ENCODE results near the gene TSPAN9. TPM values are rescaled to one million over a fixed set of nuclear protein-coding genes. Genes with fewer than 3 reads are reported as not detected.

TSPAN9 gene
- total and polyA plus RNA-seq, 10 of the 15 experiments (the other 5 are each of a cell fraction or from before 2014, with no cell fraction given): 0.03 to 1.0 (median 0.12) TPM; not detected in 5

DNA sequence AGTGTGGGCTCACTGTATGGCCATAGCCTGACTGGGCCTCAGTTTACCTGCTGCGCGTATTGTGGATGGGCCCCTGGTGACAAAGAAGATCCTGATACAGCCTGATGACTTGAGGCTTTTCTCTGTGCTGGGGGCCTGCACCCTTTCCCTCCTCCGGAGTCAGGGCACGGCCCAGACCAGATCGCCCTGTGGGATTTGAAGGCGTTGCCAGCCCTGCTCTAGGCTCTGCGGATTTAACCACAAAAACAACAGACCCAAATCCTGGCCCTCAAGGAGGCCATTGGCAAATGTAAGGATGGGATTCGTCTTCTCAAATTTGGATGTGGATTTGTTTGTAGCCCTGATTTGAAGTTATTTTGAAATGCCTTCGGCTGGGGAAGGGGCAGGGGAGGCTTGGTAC lies 195.8 kb downstream of the TSPAN9 start (continued):
- TF ChIP-seq, protein P1, sequence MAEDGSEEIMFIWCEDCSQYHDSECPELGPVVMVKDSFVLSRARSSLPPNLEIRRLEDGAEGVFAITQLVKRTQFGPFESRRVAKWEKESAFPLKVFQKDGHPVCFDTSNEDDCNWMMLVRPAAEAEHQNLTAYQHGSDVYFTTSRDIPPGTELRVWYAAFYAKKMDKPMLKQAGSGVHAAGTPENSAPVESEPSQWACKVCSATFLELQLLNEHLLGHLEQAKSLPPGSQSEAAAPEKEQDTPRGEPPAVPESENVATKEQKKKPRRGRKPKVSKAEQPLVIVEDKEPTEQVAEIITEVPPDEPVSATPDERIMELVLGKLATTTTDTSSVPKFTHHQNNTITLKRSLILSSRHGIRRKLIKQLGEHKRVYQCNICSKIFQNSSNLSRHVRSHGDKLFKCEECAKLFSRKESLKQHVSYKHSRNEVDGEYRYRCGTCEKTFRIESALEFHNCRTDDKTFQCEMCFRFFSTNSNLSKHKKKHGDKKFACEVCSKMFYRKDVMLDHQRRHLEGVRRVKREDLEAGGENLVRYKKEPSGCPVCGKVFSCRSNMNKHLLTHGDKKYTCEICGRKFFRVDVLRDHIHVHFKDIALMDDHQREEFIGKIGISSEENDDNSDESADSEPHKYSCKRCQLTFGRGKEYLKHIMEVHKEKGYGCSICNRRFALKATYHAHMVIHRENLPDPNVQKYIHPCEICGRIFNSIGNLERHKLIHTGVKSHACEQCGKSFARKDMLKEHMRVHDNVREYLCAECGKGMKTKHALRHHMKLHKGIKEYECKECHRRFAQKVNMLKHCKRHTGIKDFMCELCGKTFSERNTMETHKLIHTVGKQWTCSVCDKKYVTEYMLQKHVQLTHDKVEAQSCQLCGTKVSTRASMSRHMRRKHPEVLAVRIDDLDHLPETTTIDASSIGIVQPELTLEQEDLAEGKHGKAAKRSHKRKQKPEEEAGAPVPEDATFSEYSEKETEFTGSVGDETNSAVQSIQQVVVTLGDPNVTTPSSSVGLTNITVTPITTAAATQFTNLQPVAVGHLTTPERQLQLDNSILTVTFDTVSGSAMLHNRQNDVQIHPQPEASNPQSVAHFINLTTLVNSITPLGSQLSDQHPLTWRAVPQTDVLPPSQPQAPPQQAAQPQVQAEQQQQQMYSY (CRISPR knock-in tag; IDR thresholded peaks at IDR 0.05): no peak
- TF ChIP-seq SREBF1 (IDR thresholded peaks at IDR 0.05; ENCODE audit: low read length) (no peak), MEF2A (IDR thresholded peaks at IDR 0.05; ENCODE audit: insufficient read depth, low read depth, low read length) (no peak), FOS (IDR thresholded peaks at IDR 0.05; ENCODE audit: borderline replicate concordance, extremely low read depth, insufficient read length) (no peak), ZNF274 (IDR thresholded peaks at IDR 0.05; ENCODE audit: insufficient read depth, insufficient read length) (no peak), PAX5 (IDR thresholded peaks at IDR 0.05; ENCODE audit: borderline replicate concordance, low read depth, low read length) (no peak)

DNA sequence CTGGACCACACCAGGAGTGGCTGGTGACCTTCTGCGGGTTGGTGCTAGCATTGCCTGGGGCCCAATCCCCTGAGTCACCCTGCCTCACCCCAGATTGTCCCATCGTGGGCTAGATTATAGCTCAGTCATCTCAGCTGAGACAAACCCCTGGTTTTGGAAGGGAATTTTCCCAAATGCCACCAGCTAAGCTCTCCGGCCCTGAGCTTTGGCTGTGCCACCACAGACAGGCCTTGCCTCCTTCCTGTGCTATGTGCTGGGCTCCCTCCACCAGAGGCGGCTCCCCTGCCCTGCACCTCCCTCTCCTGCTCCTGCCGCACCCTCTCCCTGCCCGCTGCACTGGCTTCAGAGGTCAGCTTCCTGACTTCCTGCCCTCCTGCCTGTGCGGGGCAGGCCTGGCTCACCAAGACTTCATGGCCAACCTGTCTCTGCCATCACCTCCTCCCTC lies 196.3 kb downstream of the TSPAN9 start:
- H3K4me3 ChIP-seq: no peak overlapping the region
- H4K20me1 ChIP-seq (ENCODE audit: control insufficient read depth, insufficient read depth): no peaks in the 10 kb centered on the region
- in situ Hi-C loops (cut with MboI): loop anchor here (5.0 kb wide), 2 partner anchors 141 to 196 kb away; partner anchors contain the start of gene TSPAN9
- POLR2A ChIA-PET: no interaction called here
- no peak overlapping the region for H3K4me2 ChIP-seq (ENCODE audit: control insufficient read depth, insufficient read depth)
- SMC1A ChIA-PET (ENCODE audit: uncharacterized antibody, unreplicated experiment): interaction anchor here (2.0 kb wide), 1 partner anchor 67 kb away, joined by 5 read pairs; no protein-coding TSS in a partner anchor
- RAD21 ChIA-PET (ENCODE audit: unreplicated experiment): interaction anchor here (1.7 kb wide), 1 partner anchor 27 kb away, joined by 4 read pairs; no protein-coding TSS in a partner anchor
- H3K9me3 ChIP-seq (replicated peaks; ENCODE audit: control insufficient read depth, insufficient read depth, low read length): no peaks in the 10 kb centered on the region
- H3K36me3 ChIP-seq (ENCODE audit: control insufficient read depth in 2 of 2, insufficient read depth in 2 of 2, low read length in 1 of 2): no peaks in the 10 kb centered on the region
- H3K4me1 ChIP-seq (ENCODE audit: control insufficient read depth, insufficient read depth, low read length): no peaks in the 10 kb centered on the region
- CTCF ChIA-PET: interaction anchor here (1.3 to 2.5 kb wide), 3 partner anchors 14 to 138 kb away, joined by 3 to 7 read pairs (median 4); no protein-coding TSS in a partner anchor
- H2AFZ ChIP-seq (ENCODE audit: control insufficient read depth, low read depth, low read length): no peak overlapping the region
- H3K27ac ChIP-seq (ENCODE audit: control insufficient read depth, insufficient read depth): no peak overlapping the region
- no peaks in the 10 kb centered on the region; a peak in 2 of 4 replicates for H3K27me3 ChIP-seq (replicated peaks in 1 of 2; ENCODE audit: control insufficient read depth in 2 of 2, insufficient read depth in 2 of 2, low read length in 1 of 2)
- FAIRE-seq (no peak), ATAC-seq (no peak), DNase-seq (ENCODE audit: low read depth, low spot score) (no peak)
- intact Hi-C loops (cut with micrococcal nuclease; ENCODE audit: unreplicated experiment): no loop called here
- 44% methylated on average over 7 of the region's 7 CpGs for WGBS (ENCODE audit: insufficient coverage, insufficient replicate concordance, low lambda C conversion rate, missing lambda C conversion rate)
- BruUV-seq (replicated peaks): no TSS peak
- no peak overlapping the region for H3K9ac ChIP-seq (ENCODE audit: control insufficient read depth, insufficient read depth, low read length)
- H3K79me2 ChIP-seq (ENCODE audit: control insufficient read depth, insufficient read depth, low read length): no peaks in the 10 kb centered on the region
- TF ChIP-seq ESRRA (IDR thresholded peaks at IDR 0.05; ENCODE audit: low read length) (no peak), SMAD5 (IDR thresholded peaks at IDR 0.05; ENCODE audit: low read depth) (no peak), ZNF384 (IDR thresholded peaks at IDR 0.05; ENCODE audit: borderline replicate concordance, low read depth, low read length) (no peak), MEF2B (IDR thresholded peaks at IDR 0.05; ENCODE audit: partially characterized antibody, poor library complexity, severe bottlenecking) (no peak)
